ENCODE measurements around the gene GALNT10.

The GALNT10 gene

GRCh38 chr5:154312000-154312399, 121.5 kb downstream of the GALNT10 start:
- H3K4me3 ChIP-seq (ENCODE audit: low read length), result no peak overlapping the region
- TF ChIP-seq ZNF274 (IDR thresholded peaks at IDR 0.05; ENCODE audit: low read depth, low read length), result no peak

- no peak for TF ChIP-seq ZNF274 (IDR thresholded peaks at IDR 0.05; ENCODE audit: low read depth, low read length)
- no peak overlapping the region for H3K4me3 ChIP-seq (ENCODE audit: low read length)
Observed at GRCh38 chr5:154312576-154312975, 122.0 kb downstream of the GALNT10 start.

- TF ChIP-seq ZNF274 (IDR thresholded peaks at IDR 0.05; ENCODE audit: low read depth, low read length), result no peak
- no peak overlapping the region for H3K4me3 ChIP-seq (ENCODE audit: low read length)
Observed at GRCh38 chr5:154313360-154314017, 123.0 kb downstream of the GALNT10 start.

- no peak for TF ChIP-seq ZNF274 (IDR thresholded peaks at IDR 0.05; ENCODE audit: low read depth, low read length)
Observed at GRCh38 chr5:154315196-154315595, 124.7 kb downstream of the GALNT10 start.

GRCh38 chr5:154315756-154316155, 125.2 kb downstream of the GALNT10 start:
- H3K4me3 ChIP-seq (ENCODE audit: low read length), result no peak overlapping the region
- no peak for TF ChIP-seq ZNF274 (IDR thresholded peaks at IDR 0.05; ENCODE audit: low read depth, low read length)

More at GRCh38 chr5:154315196-154315595, 124.7 kb downstream of the GALNT10 start:
- no peak overlapping the region for H3K4me3 ChIP-seq (ENCODE audit: low read length)

GRCh38 chr5:154316223-154316935, 125.8 kb downstream of the GALNT10 start:
- TF ChIP-seq ZNF274 (IDR thresholded peaks at IDR 0.05; ENCODE audit: low read depth, low read length), result no peak

GRCh38 chr5:154317916-154318315, 127.4 kb downstream of the GALNT10 start:
- no peak for TF ChIP-seq ZNF274 (IDR thresholded peaks at IDR 0.05; ENCODE audit: low read depth, low read length)
- no peak overlapping the region for H3K4me3 ChIP-seq (ENCODE audit: low read length)

More at GRCh38 chr5:154316223-154316935, 125.8 kb downstream of the GALNT10 start:
- H3K4me3 ChIP-seq (ENCODE audit: low read length), result no peak overlapping the region

GRCh38 chr5:154318691-154319090, 128.2 kb downstream of the GALNT10 start:
- TF ChIP-seq ZNF274 (IDR thresholded peaks at IDR 0.05; ENCODE audit: low read depth, low read length), result no peak
- no peak overlapping the region for H3K4me3 ChIP-seq (ENCODE audit: low read length)

- no peak overlapping the region for H3K4me3 ChIP-seq (ENCODE audit: low read length)
- TF ChIP-seq ZNF274 (IDR thresholded peaks at IDR 0.05; ENCODE audit: low read depth, low read length), result no peak
Observed at GRCh38 chr5:154319736-154320135, 129.2 kb downstream of the GALNT10 start.

GRCh38 chr5:154320224-154321089, 129.9 kb downstream of the GALNT10 start:
- no peak overlapping the region for H3K4me3 ChIP-seq (ENCODE audit: low read length)
- no peak for TF ChIP-seq ZNF274 (IDR thresholded peaks at IDR 0.05; ENCODE audit: low read depth, low read length)

- H3K4me3 ChIP-seq (ENCODE audit: low read length), result no peak overlapping the region
- no peak for TF ChIP-seq ZNF274 (IDR thresholded peaks at IDR 0.05; ENCODE audit: low read depth, low read length)
Observed at GRCh38 chr5:154321546-154321945, 131.0 kb downstream of the GALNT10 start.

- H3K4me3 ChIP-seq (ENCODE audit: low read length), result no peak overlapping the region
- no peak for TF ChIP-seq ZNF274 (IDR thresholded peaks at IDR 0.05; ENCODE audit: low read depth, low read length)
Observed at GRCh38 chr5:154324033-154324432, 133.5 kb downstream of the GALNT10 start.

- no peak for TF ChIP-seq ZNF274 (IDR thresholded peaks at IDR 0.05; ENCODE audit: low read depth, low read length)
- H3K4me3 ChIP-seq (ENCODE audit: low read length), result no peak overlapping the region
Observed at GRCh38 chr5:154325566-154325965, 135.0 kb downstream of the GALNT10 start.

- no peak overlapping the region for H3K4me3 ChIP-seq (ENCODE audit: low read length)
- TF ChIP-seq ZNF274 (IDR thresholded peaks at IDR 0.05; ENCODE audit: low read depth, low read length), result no peak
Observed at GRCh38 chr5:154329062-154329461, 138.5 kb downstream of the GALNT10 start.
